GM06990 (cell line): ENCODE data around the gene COX10.

Source experiments
- DNase-seq: peaks from one replicate; pipeline ENCODE4 v3.0.0-alpha.2; 2011; ENCODE audit not compliant: insufficient read length; ENCODE audit errors: extremely low read depth
- H3K27me3 ChIP-seq: replicated peaks from 2 replicates; pipeline ENCODE4 v1.6.0; 2011; ENCODE audit warnings: low read length; ENCODE audit not compliant: control insufficient read depth, insufficient read depth
- H3K36me3 ChIP-seq: 2 replicates; pipeline ENCODE4 v1.5.1; 2011; ENCODE audit warnings: low read length; ENCODE audit not compliant: control insufficient read depth, insufficient read depth
- H3K4me3 ChIP-seq: replicated peaks from 2 replicates; pipeline ENCODE4 v1.5.1; 2011; ENCODE audit warnings: low read depth, mild to moderate bottlenecking, control low read depth, low read length
- TF ChIP-seq, protein P1 (sequence below): IDR thresholded peaks from 2 replicates; pipeline ENCODE4 v1.5.1; 2011; ENCODE audit warnings: low read length, control low read depth, mild to moderate bottlenecking, inconsistent platforms; ENCODE audit not compliant: insufficient read depth, poor library complexity, severe bottlenecking

Gene COX10

GRCh38 chr17:14101976-14102375, 32.7 kb downstream of the COX10 start:
- no peak overlapping the region for H3K4me3 ChIP-seq
- H3K36me3 ChIP-seq: peaks cover 2% of the 10 kb centered on the region
- DNase-seq: no peak
- TF ChIP-seq, protein P1, sequence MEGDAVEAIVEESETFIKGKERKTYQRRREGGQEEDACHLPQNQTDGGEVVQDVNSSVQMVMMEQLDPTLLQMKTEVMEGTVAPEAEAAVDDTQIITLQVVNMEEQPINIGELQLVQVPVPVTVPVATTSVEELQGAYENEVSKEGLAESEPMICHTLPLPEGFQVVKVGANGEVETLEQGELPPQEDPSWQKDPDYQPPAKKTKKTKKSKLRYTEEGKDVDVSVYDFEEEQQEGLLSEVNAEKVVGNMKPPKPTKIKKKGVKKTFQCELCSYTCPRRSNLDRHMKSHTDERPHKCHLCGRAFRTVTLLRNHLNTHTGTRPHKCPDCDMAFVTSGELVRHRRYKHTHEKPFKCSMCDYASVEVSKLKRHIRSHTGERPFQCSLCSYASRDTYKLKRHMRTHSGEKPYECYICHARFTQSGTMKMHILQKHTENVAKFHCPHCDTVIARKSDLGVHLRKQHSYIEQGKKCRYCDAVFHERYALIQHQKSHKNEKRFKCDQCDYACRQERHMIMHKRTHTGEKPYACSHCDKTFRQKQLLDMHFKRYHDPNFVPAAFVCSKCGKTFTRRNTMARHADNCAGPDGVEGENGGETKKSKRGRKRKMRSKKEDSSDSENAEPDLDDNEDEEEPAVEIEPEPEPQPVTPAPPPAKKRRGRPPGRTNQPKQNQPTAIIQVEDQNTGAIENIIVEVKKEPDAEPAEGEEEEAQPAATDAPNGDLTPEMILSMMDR: no peak
- H3K27me3 ChIP-seq: no peaks in the 10 kb centered on the region

- TF ChIP-seq, protein P1: no peak
- peaks cover 2% of the 10 kb centered on the region for H3K36me3 ChIP-seq
- no peaks in the 10 kb centered on the region for H3K27me3 ChIP-seq
- DNase-seq: no peak
- H3K4me3 ChIP-seq: no peak overlapping the region
These were observed 34.5 kb downstream of the COX10 start for GRCh38 chr17:14103836-14104235.

DNA sequence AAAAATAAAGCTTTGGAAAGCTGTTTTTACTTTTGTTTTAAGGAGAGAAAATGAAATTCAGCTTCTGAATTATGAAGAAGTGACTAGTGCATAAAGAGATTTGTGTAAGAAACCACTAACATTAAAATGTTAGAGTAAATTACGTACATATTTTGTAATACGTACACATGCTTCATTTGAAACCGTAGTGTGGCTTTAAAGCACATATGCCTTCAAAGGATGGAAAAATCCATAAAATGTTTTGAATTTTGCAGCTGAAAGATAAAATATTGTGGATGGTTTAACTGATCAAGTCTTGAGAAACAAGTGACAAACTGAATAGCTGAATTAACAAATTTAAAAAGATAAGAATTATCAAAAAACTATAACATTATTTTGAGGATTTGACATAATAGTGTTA, 35.4 kb downstream of the COX10 start:
- TF ChIP-seq, protein P1: no peak
- H3K4me3 ChIP-seq: no peak overlapping the region
- H3K27me3 ChIP-seq: no peaks in the 10 kb centered on the region
- DNase-seq: no peak
- peaks cover 2% of the 10 kb centered on the region for H3K36me3 ChIP-seq

GRCh38 chr17:14107889-14108288, 38.6 kb downstream of the COX10 start:
- DNase-seq: no peak
- H3K4me3 ChIP-seq: no peak overlapping the region
- H3K27me3 ChIP-seq: no peaks in the 10 kb centered on the region
- H3K36me3 ChIP-seq: peaks cover 2% of the 10 kb centered on the region
- TF ChIP-seq, protein P1: no peak

GRCh38 chr17:14112407-14112806, 43.1 kb downstream of the COX10 start:
- Histone ChIP-seq H3K27me3 (no peaks in the 10 kb centered on the region), H3K36me3 (no peaks in the 10 kb centered on the region), H3K4me3 (no peak overlapping the region)
- TF ChIP-seq, protein P1: no peak
- no peak for DNase-seq

- TF ChIP-seq, protein P1: no peak
- H3K27me3 ChIP-seq: no peaks in the 10 kb centered on the region
- no peaks in the 10 kb centered on the region for H3K36me3 ChIP-seq
- no peak overlapping the region for H3K4me3 ChIP-seq
- no peak for DNase-seq
These were observed 43.8 kb downstream of the COX10 start for GRCh38 chr17:14113137-14113536.
